Testis (tissue), 3 donors: ENCODE data around the gene BPIFB4. TPM values are rescaled to one million over a fixed set of nuclear protein-coding genes. Genes with fewer than 3 reads are reported as not detected.

Experiments used
- DNase-seq: peaks from one replicate; pipeline ENCODE4 v3.0.0-alpha.2; 2019
- H3K27ac ChIP-seq, 2 donors: fragments of 200-600 bp; sonication (generic); one replicate each; pipeline ENCODE4 v1.5.1; 2019
- H3K27me3 ChIP-seq: fragments of 200-600 bp; sonication (generic); one replicate; pipeline ENCODE4 v1.5.1; 2019
- H3K36me3 ChIP-seq: fragments of 200-600 bp; sonication (generic); one replicate; pipeline ENCODE4 v1.5.1; 2017; ENCODE audit warnings: low read depth; ENCODE audit errors: missing control alignments
- H3K4me1 ChIP-seq: fragments of 200-600 bp; sonication (generic); one replicate; pipeline ENCODE4 v1.5.1; 2019
- H3K4me3 ChIP-seq, 2 donors: fragments of 200-600 bp; sonication (generic); one replicate each; pipeline ENCODE4 v1.5.1; 2017 to 2019
- H3K9me3 ChIP-seq: fragments of 200-600 bp; sonication (generic); one replicate; pipeline ENCODE4 v1.5.1; 2017
- POLR2A ChIP-seq: fragments of 450-650 bp; IDR thresholded peaks from one replicate; pipeline ENCODE4 v1.6.1; 2017; ENCODE audit warnings: antibody characterized with exemption, mild to moderate bottlenecking, moderate library complexity
- WGBS, 2 donors: methylation state at CpG; one replicate each; pipeline ENCODE4 v1.1.5; 2018; 5-methylcytosine and 5-hydroxymethylcytosine counted together
- intact Hi-C: fragments of 100-400 bp; cut with DNase I; formaldehyde crosslinking; loops from one replicate; pipeline ENCODE4 v1.15.1; 2023; ENCODE audit warnings: low total_unique reads
- polyA plus RNA-seq: library from polyadenylated mRNA; stranded (reverse); fragments of 350-450 nt; fragmentation: Illumina TruSeq; extraction: RNeasy Lipid Tissue Mini Kit (QIAGEN cat#74804); gene quantifications from one replicate; pipeline ENCODE4 v1.2.3, GENCODE V29; 2014; ENCODE audit warnings: low read depth, low replicate concordance; ENCODE audit not compliant: insufficient read depth
- total RNA-seq, 2 donors: library from RNA; depleted of rRNA; stranded (reverse); fragments of >200 nt; gene quantifications; one replicate each; pipeline ENCODE4 v1.2.3, GENCODE V29; 2016
- TF ChIP-seq, protein P1 (sequence below), 3 experiments: fragments of 450-650 bp in 2 of 3; fragments of 200-600 bp in 1 of 3; sonication (generic) in 1 of 3; IDR thresholded peaks; one replicate each; pipeline ENCODE4 v1.5.1; 2016 to 2019; ENCODE audit warnings: antibody characterized with exemption in 3 of 3, mild to moderate bottlenecking in 2 of 3, moderate library complexity in 1 of 3

The BPIFB4 gene
- total and polyA plus RNA-seq, 3 donors from 2014 or later: 1.1 to 1.7 (median 1.2) TPM

DNA sequence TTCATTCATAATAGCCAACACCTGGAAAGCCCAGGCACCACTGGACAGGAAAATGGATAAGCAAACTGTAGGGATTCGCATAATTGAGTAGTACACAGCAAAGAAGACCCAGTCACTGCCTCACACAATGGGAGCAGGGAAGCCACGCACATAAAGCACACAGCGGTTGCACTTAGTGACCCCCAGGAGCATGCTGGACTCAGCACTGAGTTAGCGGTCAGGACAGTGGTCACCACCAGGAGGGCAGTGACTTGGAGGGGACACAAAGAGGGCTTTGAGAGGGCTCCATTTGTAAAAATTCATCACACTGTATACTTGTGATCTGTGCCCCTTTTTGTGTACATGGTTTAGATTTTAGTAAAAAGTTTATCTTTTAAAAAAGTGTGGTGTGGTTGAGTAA, 28.1 kb upstream of the BPIFB4 start:
- TF ChIP-seq POLR2A: no peak
- TF ChIP-seq, protein P1, sequence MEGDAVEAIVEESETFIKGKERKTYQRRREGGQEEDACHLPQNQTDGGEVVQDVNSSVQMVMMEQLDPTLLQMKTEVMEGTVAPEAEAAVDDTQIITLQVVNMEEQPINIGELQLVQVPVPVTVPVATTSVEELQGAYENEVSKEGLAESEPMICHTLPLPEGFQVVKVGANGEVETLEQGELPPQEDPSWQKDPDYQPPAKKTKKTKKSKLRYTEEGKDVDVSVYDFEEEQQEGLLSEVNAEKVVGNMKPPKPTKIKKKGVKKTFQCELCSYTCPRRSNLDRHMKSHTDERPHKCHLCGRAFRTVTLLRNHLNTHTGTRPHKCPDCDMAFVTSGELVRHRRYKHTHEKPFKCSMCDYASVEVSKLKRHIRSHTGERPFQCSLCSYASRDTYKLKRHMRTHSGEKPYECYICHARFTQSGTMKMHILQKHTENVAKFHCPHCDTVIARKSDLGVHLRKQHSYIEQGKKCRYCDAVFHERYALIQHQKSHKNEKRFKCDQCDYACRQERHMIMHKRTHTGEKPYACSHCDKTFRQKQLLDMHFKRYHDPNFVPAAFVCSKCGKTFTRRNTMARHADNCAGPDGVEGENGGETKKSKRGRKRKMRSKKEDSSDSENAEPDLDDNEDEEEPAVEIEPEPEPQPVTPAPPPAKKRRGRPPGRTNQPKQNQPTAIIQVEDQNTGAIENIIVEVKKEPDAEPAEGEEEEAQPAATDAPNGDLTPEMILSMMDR (IDR thresholded peaks at IDR 0.05): no peak
- no peaks in the 10 kb centered on the region for H3K9me3 ChIP-seq
- intact Hi-C loops: no loop called here
- 66 to 69% methylated on average over 4 of the region's 4 CpGs for WGBS, 2 donors
- H3K4me3 ChIP-seq: no peak overlapping the region
- H3K27me3 ChIP-seq: no peaks in the 10 kb centered on the region
- H3K27ac ChIP-seq: no peak overlapping the region
- H3K36me3 ChIP-seq: no peaks in the 10 kb centered on the region
- no peaks in the 10 kb centered on the region for H3K4me1 ChIP-seq
- no peak for DNase-seq

DNA sequence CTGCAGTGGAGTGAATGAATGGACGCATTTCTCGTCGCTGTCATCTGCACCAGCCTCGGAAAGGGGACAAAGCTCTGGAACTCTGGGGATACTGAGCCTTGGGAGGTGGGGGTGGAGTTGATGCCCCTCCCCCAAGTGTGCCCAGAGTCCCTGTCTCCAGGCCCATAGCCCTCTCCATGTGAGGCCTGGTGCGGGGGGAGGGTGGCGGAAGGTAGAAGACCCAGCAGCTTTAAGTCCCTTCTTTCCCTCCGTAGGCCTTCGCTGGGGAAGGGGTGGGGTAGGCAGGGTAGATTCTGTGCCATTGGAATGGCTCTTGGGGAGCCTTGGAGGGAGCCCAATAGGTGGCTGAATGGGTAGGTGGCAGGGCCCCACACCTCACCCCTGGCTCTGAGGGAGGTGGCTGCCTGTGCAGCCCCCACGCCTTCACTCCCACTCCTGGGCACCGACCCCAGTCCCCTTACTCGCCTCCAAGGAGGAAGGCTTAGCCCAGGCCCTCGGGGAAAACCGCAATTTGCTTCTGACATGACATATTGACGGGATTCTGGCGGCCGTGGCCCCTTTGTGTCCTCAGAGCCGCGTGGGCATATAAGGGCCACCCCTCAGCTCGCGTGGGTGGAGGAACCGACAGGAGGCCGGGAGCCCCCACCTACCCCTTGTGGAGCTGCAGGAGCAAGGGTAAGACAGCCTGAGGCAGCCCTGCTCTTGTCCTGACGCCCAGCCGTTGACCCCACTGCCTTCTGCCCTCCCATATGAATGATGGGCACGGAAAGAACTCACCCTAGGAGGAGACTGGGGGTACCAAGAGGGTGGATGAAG, 25.9 kb upstream of the BPIFB4 start, which contains the start of gene BPIFB3:
BPIFB3 (plus strand) TSS at position 613 of the 816 bp plus-strand sequence. CDS start 1,533 bp downstream, outside the sequence.
- 46 to 61% methylated on average over 16 to 25 of the region's 25 CpGs for WGBS, 2 donors
- TF ChIP-seq POLR2A: no peak
- TF ChIP-seq, protein P1 (IDR thresholded peaks at IDR 0.05): no peak
- Histone ChIP-seq H3K4me3 (no peak within 1 kb of the TSS), H3K36me3 (no peaks in the 10 kb centered on the region), H3K9me3 (no peaks in the 10 kb centered on the region), H3K27me3 (no peaks in the 10 kb centered on the region), H3K4me1 (no peaks in the 10 kb centered on the region), H3K27ac (no peak within 1 kb of the TSS)
- DNase-seq: no peak
- intact Hi-C loops: no loop called here

GRCh38 chr20:33054381-33054780, 25.1 kb upstream of the BPIFB4 start:
- no peaks in the 10 kb centered on the region for H3K36me3 ChIP-seq
- DNase-seq: no peak
- no peaks in the 10 kb centered on the region for H3K4me1 ChIP-seq
- H3K27me3 ChIP-seq: no peaks in the 10 kb centered on the region
- intact Hi-C loops: no loop called here
- TF ChIP-seq POLR2A: no peak
- TF ChIP-seq, protein P1 (IDR thresholded peaks at IDR 0.05): no peak
- H3K4me3 ChIP-seq: no peak overlapping the region
- WGBS, 2 donors: 78 to 84% methylated on average over 7 of the region's 7 CpGs
- H3K9me3 ChIP-seq: no peaks in the 10 kb centered on the region
- H3K27ac ChIP-seq: no peak overlapping the region

GRCh38 chr20:33054791-33055190, 24.7 kb upstream of the BPIFB4 start:
- no peak overlapping the region for H3K4me3 ChIP-seq
- H3K9me3 ChIP-seq: no peaks in the 10 kb centered on the region
- 92 to 100% methylated on average over 1 to 2 of the region's 2 CpGs for WGBS, 2 donors
- no peaks in the 10 kb centered on the region for H3K27me3 ChIP-seq
- intact Hi-C loops: no loop called here
- H3K27ac ChIP-seq: no peak overlapping the region
- DNase-seq: no peak
- TF ChIP-seq POLR2A: no peak
- TF ChIP-seq, protein P1 (IDR thresholded peaks at IDR 0.05): no peak
- no peaks in the 10 kb centered on the region for H3K4me1 ChIP-seq
- H3K36me3 ChIP-seq: no peaks in the 10 kb centered on the region

- H3K4me1 ChIP-seq: no peaks in the 10 kb centered on the region
- 67 to 81% methylated on average over 5 to 7 of the region's 7 CpGs for WGBS, 2 donors
- intact Hi-C loops: no loop called here
Measured at GRCh38 chr20:33059136-33059535, 20.3 kb upstream of the BPIFB4 start.

More at GRCh38 chr20:33059136-33059535, 20.3 kb upstream of the BPIFB4 start:
- Histone ChIP-seq H3K9me3 (no peaks in the 10 kb centered on the region), H3K27me3 (no peaks in the 10 kb centered on the region), H3K4me3 (no peak overlapping the region), H3K36me3 (no peaks in the 10 kb centered on the region), H3K27ac (no peak overlapping the region)
- DNase-seq: no peak
- TF ChIP-seq, protein P1 (IDR thresholded peaks at IDR 0.05): no peak
- TF ChIP-seq POLR2A: no peak
